ENCODE results near the gene ZNF141.

The ZNF141 gene

GRCh38 chr4:385934-386707 is 48.5 kb downstream of the ZNF141 start:
- peak; percentile 37 for DNase-seq

DNA sequence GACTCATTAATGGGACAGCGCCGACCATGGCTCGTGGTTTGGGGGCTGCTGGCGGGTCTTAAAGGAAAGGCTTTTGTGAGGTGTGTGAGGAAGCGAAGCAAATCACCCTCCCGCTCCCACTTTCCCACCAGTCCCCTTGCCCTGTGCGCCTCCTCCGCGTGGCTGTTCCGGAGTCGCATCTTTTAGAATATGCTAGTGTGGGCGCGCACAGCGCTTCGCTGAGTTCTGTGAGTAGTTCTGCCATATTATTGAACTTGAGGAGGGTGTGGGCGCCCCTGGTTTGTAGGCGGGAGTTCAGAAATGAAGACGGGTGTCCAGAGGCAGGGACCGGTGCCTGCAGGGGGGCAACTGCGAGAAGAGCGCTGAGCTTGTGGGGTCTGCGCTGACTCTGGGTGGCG is 49.1 kb downstream of the ZNF141 start:
- no peak for DNase-seq

GRCh38 chr4:404006-404405 is 66.4 kb downstream of the ZNF141 start:
- no peak for DNase-seq

- DNase-seq: peak; percentile 62
Observed at GRCh38 chr4:408321-408720, 70.7 kb downstream of the ZNF141 start.

DNA sequence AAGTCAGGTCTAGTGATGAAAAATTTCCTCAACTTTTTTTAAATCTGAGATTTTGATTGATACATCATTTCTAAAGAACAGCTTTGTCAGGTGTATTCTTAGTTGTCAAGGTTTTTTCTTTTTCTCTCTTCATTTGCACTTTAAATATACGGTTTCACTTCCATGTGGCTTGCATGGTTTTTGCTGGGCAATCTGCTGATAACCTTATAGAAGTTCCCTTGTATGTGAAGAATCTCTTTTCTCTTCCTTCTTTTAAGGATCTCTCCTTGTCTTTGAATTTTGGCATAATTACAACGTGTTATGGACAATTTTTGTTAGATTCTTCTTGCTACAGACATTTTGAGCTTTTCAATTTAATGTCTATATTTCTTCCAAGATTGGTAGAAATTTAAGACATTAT is 85.0 kb downstream of the ZNF141 start:
- DNase-seq: no peak

Data from T1000 (cell line).